GF-D8 (cell line): ENCODE data around the gene AASS.

Experiments
- DNase-seq: peaks from one replicate; lab custom pipeline; 2025; lab: John Stamatoyannopoulos, UW

AASS gene

DNA sequence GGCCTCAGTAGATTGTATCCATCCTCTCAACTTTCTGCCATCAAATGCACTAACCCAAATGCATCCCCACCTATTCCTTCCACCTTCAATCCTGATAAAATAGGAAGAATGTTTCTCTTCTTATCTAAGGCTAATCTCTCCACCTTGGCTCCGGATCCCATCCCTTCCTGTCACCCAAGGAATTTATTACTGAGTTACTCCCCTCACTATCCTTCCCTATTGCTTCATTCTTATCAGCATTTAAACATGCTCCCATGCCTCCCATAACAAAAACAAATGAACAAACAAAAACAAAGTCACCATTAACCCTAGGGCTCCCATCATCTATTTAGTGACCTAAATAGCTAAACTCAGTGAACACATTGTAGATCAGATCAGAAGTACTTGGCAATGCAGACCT is 25.3 kb downstream of the AASS start:
- DNase-seq = no peak

- DNase-seq = no peak
Measured at GRCh38 chr7:122103064-122103463, 41.0 kb downstream of the AASS start.

DNA sequence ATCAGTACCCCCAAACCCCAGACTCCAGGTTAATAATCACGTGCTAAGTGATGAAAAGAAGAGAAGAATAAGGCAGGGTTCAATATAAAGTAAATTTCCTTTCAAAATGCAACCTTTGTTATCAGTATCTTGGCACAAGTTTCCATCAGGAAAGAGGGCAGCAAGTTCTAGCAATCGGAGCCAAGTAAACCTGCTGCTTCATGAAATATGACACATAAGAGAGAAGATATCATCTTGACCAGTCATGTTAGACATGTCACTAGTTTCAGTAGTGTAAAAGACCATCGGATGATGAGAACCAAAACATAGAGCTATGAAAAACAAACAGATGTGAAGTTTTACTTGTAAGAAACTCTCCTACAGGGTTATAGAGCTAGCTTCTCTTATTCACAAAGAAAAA is 44.0 kb downstream of the AASS start:
- no peak for DNase-seq

DNA sequence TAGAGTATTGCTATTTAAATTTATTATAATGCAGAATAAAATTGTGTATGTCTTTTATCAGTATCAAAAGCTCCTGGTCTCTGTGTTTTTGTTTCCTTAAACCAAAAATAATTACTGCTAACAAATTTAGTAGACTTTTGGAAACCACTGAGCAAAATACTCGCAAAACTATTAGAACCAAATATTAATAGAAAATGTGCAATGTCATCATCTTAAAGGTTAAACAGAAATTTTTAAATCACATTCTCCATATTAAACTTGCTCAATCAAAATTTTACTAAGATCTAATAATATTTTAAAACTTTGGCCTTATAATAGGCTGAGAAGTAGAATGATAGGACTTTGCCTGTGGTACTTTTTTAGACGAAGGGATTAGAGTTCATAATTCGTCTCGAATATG is 48.4 kb downstream of the AASS start:
- no peak for DNase-seq

- no peak for DNase-seq
Measured at GRCh38 chr7:122094549-122094948, 49.5 kb downstream of the AASS start.

DNA sequence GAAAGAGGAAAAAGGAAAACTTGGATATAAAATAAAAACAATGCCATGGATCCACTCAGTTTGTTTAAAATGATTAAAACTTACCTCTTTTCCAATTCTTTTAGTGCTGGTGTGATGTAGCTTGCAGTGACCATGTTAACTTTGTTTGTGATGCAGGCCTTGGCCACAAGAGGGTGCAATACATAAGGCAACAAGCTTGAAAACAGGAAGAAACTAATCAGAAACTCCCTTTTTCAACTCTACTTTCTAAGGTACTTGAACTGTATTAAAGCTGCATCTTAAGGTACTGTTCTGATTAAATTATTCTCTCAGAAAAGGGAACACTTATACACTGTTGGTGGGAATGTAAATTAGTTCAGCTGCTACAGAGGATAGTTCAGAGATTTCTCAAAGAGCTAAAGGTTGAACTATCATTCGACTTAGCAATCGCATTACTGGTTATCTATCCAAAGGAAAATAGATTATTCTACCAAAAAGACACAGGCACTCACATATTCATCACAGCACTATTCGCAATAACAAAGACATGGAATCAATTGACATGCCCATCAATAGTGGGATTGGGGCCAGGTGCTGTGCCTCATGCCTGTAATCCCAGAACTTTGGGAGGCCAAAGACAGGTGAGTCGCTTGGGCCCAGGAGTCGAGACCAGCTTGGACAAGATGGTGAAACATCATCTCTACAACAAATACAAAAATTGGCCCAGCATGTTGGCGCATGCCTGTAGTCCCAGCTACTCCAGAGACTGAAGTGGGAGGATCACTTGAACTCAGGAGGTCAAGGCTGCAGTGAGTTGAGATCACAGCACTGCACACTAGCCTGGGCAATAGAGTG is 50.9 kb downstream of the AASS start:
- peak; percentile 16 for DNase-seq

GRCh38 chr7:122082670-122083069 is 61.4 kb downstream of the AASS start:
- DNase-seq = no peak

- no peak for DNase-seq
Measured at GRCh38 chr7:122082160-122082559, 61.9 kb downstream of the AASS start.

GRCh38 chr7:122073635-122074034 is 70.4 kb downstream of the AASS start:
- DNase-seq = no peak

- DNase-seq = no peak
Measured at GRCh38 chr7:122072924-122073599, 71.0 kb downstream of the AASS start.

DNA sequence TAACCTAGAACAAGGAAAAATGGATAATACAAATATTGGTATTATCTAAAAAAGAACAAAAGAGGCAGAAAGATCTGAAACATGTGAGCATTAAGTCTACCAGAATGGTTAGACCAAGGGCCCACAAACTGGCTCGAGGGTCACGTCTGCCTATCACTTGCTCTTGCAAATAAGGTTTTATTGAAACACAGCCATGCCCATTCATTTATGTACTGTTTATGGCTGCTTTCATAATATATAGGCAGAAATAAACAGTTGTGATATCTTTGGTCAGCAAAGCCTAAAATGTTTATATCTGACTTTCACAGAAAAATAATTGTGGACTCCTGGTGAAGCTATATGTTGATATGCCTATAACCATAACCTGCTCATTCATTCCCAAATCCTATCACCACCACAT is 71.8 kb downstream of the AASS start:
- DNase-seq = no peak

GRCh38 chr7:122070834-122071233 is 73.2 kb downstream of the AASS start:
- no peak for DNase-seq

DNA sequence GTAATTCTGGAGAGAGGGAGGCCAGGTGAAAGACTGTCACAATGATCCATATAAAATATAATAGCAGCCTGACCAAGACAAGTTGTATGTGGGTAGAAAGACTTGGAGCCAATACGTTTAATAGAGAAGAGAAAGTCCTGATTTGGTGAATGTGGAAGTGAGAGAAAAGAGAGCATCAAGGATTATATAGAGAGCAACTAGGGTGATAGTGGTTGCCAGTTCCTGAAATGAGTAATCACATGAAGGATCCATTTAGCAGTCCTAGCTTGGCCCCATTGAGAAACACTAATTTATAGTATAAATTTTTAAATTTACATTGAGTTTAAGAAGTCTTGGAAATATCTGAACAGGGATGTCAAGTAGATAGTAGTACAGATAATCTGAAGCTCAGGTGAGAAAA is 74.0 kb downstream of the AASS start:
- DNase-seq = no peak

DNA sequence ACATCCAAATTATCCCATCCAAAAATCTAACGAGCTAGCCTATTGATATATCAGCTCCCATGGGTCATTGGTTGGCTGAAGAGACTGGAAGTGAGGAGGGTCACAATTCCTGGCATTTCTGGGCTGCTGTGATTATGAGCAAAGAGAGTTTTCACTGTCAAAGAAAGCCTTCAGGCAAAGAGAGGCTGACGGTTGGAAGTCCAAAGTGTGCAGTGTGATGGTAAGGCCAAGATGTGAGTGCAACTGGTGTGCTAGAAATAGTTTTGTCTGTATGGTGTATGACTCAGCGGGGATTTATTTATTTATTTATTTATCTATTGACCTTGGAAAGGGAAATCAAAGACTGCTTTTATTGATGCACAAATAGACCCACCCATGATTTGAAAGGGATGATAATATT is 75.0 kb downstream of the AASS start:
- DNase-seq = no peak

DNA sequence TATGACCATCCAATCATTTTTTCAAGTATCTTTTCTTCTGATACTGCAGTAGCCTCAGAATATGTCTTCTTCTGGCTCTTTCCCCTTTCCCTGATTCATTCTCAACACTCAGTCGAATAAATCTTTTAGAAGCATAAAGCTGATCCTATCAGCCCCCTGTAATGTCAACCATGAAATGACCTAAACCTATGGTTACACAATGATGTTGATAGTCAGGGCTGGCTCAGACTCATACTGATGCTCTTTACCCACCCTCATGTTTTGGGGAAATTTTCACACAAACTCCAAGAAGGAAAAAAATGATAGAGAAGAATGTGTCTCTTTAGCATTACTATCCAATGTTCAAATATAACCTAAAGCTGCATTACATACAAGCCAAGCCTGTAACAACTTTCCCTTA is 76.0 kb downstream of the AASS start:
- DNase-seq = no peak

GRCh38 chr7:122067077-122067476 is 77.0 kb downstream of the AASS start:
- DNase-seq = no peak

- no peak for DNase-seq
Measured at GRCh38 chr7:122064971-122065370, 79.1 kb downstream of the AASS start.

DNA sequence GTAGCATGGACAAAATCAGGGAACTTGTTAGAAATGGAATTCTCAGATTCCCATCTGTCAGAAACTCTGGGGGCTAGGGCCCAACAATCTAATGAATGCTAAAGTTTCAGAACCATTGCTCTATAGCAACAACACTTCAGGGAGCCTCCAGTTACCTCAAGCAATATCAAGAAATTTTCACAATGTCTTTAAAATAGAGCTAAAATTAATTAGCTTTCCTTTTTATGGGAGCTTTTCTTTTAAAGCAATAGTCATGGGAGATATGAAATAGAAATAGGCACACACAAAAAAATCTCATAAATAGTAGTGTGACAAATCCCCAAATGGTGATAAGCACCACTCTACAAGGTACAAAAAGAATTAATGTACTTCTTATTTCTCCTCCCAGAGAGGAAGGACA is 80.9 kb downstream of the AASS start:
- no peak for DNase-seq

- DNase-seq = no peak
Measured at GRCh38 chr7:122059542-122059941, 84.5 kb downstream of the AASS start.

- no peak for DNase-seq
Measured at GRCh38 chr7:122056977-122057376, 87.1 kb downstream of the AASS start.

DNA sequence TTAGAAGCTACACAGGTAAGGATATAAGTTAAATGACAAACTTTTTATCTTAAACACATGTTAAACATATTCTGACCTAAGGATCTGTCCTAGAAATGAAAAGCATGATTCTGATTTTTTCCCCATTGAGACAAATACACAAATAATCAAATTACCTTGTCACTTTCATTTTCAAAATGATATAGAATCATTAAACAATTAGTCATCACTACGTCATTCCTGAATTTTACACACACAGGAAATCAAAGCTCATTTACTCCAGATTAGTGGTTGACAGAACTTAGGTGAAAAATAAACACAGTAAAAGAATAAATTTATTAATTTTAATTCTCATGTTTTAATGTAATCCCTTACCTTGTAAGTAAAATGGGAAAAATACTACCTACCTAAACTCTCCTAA is 89.0 kb downstream of the AASS start:
- no peak for DNase-seq

- DNase-seq = no peak
Measured at GRCh38 chr7:122054393-122054792, 89.7 kb downstream of the AASS start.

DNA sequence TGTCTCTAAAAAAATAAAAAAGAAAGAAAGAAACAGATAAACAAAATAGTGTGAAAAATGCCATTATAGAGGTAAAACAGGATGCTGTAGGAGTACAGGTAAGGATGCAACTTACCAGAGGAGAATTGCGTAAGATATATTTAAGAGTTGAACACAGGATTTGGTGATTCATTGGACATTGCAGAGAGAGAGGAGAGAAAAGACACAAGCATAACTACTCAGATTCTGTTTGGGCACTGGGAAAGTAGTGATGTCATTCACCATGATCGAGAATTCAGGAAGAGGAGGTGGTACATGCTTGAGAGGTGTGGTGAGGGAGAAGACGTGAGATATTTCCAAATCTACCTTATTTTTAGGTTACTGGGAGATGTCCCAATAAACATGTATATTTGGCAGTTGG is 97.6 kb downstream of the AASS start:
- no peak for DNase-seq

GRCh38 chr7:122040147-122040546 is 103.9 kb downstream of the AASS start:
- no peak for DNase-seq
